Endothelial cell (in vitro differentiated cells): ENCODE results near the gene DPYSL5. TPM values are rescaled to one million over a fixed set of nuclear protein-coding genes. Genes with fewer than 3 reads are reported as not detected.

Source experiments
- DNase-seq: peaks from one replicate; pipeline ENCODE4 v3.0.0; 2021; ENCODE audit warnings: low spot score
- H3K27ac Mint-ChIP-seq: one replicate; pipeline ENCODE4 v1.8.0; 2021; ENCODE audit warnings: mixed read lengths, inconsistent platforms; ENCODE audit not compliant: unreplicated experiment
- H3K27me3 Mint-ChIP-seq: one replicate; pipeline ENCODE4 v1.8.0; 2021; ENCODE audit warnings: mild to moderate bottlenecking, moderate library complexity, mixed read lengths, inconsistent platforms; ENCODE audit not compliant: unreplicated experiment
- H3K36me3 Mint-ChIP-seq: one replicate; pipeline ENCODE4 v1.8.0; 2021; ENCODE audit warnings: mild to moderate bottlenecking, low read depth, mixed read lengths, inconsistent platforms; ENCODE audit not compliant: unreplicated experiment
- H3K4me1 Mint-ChIP-seq: one replicate; pipeline ENCODE4 v1.8.0; 2021; ENCODE audit warnings: mild to moderate bottlenecking, mixed read lengths, inconsistent platforms; ENCODE audit not compliant: unreplicated experiment
- H3K4me3 Mint-ChIP-seq: one replicate; pipeline ENCODE4 v1.8.0; 2021; ENCODE audit warnings: mild to moderate bottlenecking, mixed read lengths, inconsistent platforms; ENCODE audit not compliant: unreplicated experiment
- H3K9me3 Mint-ChIP-seq: one replicate; pipeline ENCODE4 v1.8.0; 2021; ENCODE audit warnings: mixed read lengths, inconsistent platforms; ENCODE audit not compliant: unreplicated experiment
- total RNA-seq: library from RNA; stranded (reverse); fragmentation: NEBNext Ultra II Directional; extraction: Animal tissue kit (Norgen Biotek cat#: 25700); gene quantifications from one replicate; pipeline ENCODE4 v1.2.1, GENCODE V29; 2021; ENCODE audit not compliant: unreplicated experiment
- TF ChIP-seq, protein P1 (sequence below): fragments of 200-600 bp; sonication (generic); IDR thresholded peaks from one replicate; pipeline ENCODE4 v1.5.0; 2021; ENCODE audit warnings: antibody characterized with exemption; ENCODE audit not compliant: unreplicated experiment

DPYSL5 gene
- total RNA-seq, 1 donor from 2014 or later, result 0.23 TPM

DNA sequence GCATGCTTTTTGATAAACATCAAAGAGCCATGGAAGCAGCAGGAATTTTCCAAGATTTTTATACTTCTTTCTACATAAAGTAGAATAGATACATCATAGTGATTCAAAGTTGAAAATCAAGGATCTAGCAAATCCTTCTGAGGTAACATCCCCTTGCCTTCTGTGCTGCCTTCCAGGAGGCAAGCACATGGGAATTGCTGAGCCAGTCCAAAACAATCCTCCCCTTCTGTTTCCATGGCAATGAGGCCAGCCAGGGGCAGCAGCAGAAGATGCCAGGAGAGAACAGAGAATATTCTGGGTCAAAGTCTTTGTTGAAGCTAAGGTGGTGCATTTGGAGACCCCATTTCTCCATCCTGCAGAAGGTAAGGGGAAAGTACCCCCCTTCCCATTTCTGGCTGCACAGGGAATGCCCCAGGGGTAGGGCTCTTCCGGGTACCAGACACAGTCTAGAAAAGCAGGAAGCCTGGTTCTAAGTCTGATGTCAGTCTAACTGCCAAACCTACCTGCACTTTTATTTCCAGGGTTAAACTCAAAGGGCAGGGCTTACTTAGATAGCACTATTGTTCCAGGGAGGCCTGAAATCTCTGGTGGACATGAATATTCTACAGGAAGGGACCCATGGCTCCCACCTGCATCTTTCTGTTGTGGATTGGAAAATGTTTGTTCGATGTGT lies 40.0 kb upstream of the DPYSL5 start:
- H3K27ac Mint-ChIP-seq, result no peak overlapping the region
- TF ChIP-seq, protein P1, sequence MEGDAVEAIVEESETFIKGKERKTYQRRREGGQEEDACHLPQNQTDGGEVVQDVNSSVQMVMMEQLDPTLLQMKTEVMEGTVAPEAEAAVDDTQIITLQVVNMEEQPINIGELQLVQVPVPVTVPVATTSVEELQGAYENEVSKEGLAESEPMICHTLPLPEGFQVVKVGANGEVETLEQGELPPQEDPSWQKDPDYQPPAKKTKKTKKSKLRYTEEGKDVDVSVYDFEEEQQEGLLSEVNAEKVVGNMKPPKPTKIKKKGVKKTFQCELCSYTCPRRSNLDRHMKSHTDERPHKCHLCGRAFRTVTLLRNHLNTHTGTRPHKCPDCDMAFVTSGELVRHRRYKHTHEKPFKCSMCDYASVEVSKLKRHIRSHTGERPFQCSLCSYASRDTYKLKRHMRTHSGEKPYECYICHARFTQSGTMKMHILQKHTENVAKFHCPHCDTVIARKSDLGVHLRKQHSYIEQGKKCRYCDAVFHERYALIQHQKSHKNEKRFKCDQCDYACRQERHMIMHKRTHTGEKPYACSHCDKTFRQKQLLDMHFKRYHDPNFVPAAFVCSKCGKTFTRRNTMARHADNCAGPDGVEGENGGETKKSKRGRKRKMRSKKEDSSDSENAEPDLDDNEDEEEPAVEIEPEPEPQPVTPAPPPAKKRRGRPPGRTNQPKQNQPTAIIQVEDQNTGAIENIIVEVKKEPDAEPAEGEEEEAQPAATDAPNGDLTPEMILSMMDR, result no peak
- H3K9me3 Mint-ChIP-seq, result no peaks in the 10 kb centered on the region
- H3K4me3 Mint-ChIP-seq, result no peak overlapping the region
- H3K36me3 Mint-ChIP-seq, result no peaks in the 10 kb centered on the region
- peaks cover 7% of the 10 kb centered on the region for H3K27me3 Mint-ChIP-seq
- DNase-seq, result peak; percentile 18
- peaks cover 6% of the 10 kb centered on the region for H3K4me1 Mint-ChIP-seq

DNA sequence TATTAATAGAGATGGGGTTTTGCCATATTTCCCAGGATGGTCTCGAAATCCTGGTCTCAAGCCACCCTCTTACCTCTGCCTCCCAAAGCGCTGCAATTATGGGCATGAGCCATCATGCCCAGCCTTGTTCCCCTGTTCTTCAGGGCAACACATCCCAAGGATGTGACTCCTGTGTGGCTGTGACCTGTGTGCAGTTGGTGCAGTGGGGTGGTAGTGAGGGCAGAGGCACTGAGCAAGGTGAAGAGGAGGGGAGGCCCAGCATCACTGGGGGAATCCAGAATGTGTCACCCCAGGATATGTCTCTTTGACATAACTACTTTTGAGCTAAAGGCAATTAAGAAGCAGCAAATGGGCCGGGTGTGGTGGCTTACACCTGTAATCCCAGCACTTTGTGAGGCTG lies 38.7 kb upstream of the DPYSL5 start:
- H3K36me3 Mint-ChIP-seq, result no peaks in the 10 kb centered on the region
- peaks cover 6% of the 10 kb centered on the region for H3K4me1 Mint-ChIP-seq
- no peaks in the 10 kb centered on the region for H3K9me3 Mint-ChIP-seq
- DNase-seq, result no peak
- H3K27me3 Mint-ChIP-seq, result peaks cover 7% of the 10 kb centered on the region
- H3K27ac Mint-ChIP-seq, result no peak overlapping the region
- H3K4me3 Mint-ChIP-seq, result no peak overlapping the region
- TF ChIP-seq, protein P1, result no peak

DNA sequence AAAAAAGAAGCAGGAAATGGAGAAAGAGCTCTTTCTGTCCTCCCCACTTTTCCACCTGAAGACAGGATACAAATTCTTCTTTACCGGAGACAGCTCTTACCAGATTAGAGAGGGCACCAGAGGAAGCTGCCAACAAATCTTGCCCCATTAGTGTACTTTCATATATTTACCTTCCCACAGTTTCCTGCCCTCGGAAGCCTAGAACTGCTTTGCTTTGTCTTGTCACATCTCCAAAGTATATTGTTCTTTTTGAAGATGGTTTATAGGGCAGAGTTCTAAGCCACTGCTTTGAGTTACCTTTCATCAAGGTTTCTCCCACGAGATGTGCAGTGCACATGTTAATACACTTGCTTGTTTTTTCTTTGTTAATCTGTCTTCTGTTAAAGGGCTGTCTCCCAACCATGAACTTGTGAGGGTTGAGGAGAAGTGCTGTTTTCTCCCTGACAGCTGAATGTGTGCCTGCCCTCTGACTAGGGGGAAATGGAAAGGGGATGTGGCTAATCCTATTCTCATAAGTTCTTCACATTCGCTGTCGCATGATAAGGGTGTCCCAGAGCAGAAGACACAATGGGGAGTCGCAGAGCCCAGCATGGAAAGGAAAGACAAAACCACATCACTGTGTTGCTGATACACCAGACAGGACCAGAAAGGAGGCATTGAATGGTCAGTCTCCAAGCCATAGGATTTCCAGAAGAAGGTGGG lies 37.9 kb upstream of the DPYSL5 start:
- TF ChIP-seq, protein P1, result no peak
- no peak for DNase-seq
- Mint-ChIP-seq H3K27me3 (peaks cover 6% of the 10 kb centered on the region), H3K36me3 (no peaks in the 10 kb centered on the region), H3K9me3 (no peaks in the 10 kb centered on the region), H3K4me3 (no peak overlapping the region), H3K27ac (no peak overlapping the region), H3K4me1 (peaks cover 6% of the 10 kb centered on the region)

DNA sequence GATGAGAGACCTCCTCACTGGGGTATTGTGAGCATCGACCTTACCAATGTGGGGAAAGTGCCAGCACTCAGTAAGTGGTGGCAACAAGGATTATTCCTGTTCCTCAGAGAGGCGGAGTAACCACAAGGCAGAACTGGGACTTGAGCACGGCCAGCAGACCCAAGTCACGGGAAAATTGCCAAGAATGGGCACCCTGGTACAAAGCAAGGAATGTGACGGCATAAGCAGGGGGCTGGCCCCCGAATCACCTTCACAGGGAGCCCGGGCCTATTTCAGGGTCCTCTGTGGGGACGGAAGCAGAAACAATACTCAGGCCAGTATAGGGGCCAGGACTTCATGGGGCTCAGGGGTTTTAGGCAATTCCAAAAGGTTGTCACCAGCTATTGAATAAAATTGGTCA lies 36.7 kb upstream of the DPYSL5 start:
- H3K9me3 Mint-ChIP-seq, result no peaks in the 10 kb centered on the region
- no peak for DNase-seq
- H3K27ac Mint-ChIP-seq, result no peak overlapping the region
- H3K4me1 Mint-ChIP-seq, result peaks cover 6% of the 10 kb centered on the region
- no peaks in the 10 kb centered on the region for H3K36me3 Mint-ChIP-seq
- TF ChIP-seq, protein P1, result no peak
- H3K27me3 Mint-ChIP-seq, result peaks cover 4% of the 10 kb centered on the region
- no peak overlapping the region for H3K4me3 Mint-ChIP-seq
